H1 (cell line): ENCODE data around the gene C7orf25. TPM values are rescaled to one million over a fixed set of nuclear protein-coding genes. Genes with fewer than 3 reads are reported as not detected.

ENCODE experiments used
- CTCF ChIA-PET: fragments of 300-600 bp; sonication (Branson Sonifier 250); formaldehyde crosslinking; loops from one replicate; lab custom pipeline; 2021; ENCODE audit not compliant: partially characterized antibody; lab: Charles Lee
- POLR2A ChIA-PET: fragments of 300-600 bp; sonication (Branson Sonifier 250); formaldehyde crosslinking; loops from one replicate; lab custom pipeline; 2021; ENCODE audit warnings: inconsistent platforms; ENCODE audit not compliant: partially characterized antibody; lab: Charles Lee
- DNase-seq, 2 experiments: peaks; one replicate each; pipeline versions ENCODE4 v3.0.0 to v3.0.0-alpha.2; 2010 to 2022; ENCODE audit warnings: low spot score in 2 of 2, low read depth in 1 of 2, mixed read lengths in 1 of 2
- FAIRE-seq: peaks from 2 replicates; lab custom pipeline; 2011; peaks lifted over from hg19 to GRCh38; lab: Jason Lieb, UNC
- H2AFZ ChIP-seq: 2 replicates; pipeline ENCODE4 v1.8.1; 2012; ENCODE audit warnings: low read length, inconsistent platforms
- H2AK5ac ChIP-seq: 2 replicates; pipeline ENCODE4 v1.6.1; 2013; ENCODE audit warnings: low read depth, low read length
- H2BK120ac ChIP-seq: replicated peaks from 2 replicates; pipeline ENCODE3; 2013; ENCODE audit warnings: low read depth, low read length, inconsistent platforms
- H2BK12ac ChIP-seq: 2 replicates; pipeline ENCODE4 v1.6.1; 2013; ENCODE audit warnings: low read depth, low read length
- H2BK15ac ChIP-seq: 2 replicates; pipeline ENCODE4 v1.6.1; 2013; ENCODE audit warnings: low read length
- H2BK20ac ChIP-seq: 2 replicates; pipeline ENCODE4 v1.6.1; 2013; ENCODE audit warnings: low read length
- H2BK5ac ChIP-seq: 2 replicates; pipeline ENCODE4 v1.6.1; 2013; ENCODE audit warnings: low read depth, low read length
- H3K14ac ChIP-seq: 2 replicates; pipeline ENCODE4 v1.6.1; 2013; ENCODE audit warnings: inconsistent platforms; ENCODE audit not compliant: insufficient read length
- H3K18ac ChIP-seq: 2 replicates; pipeline ENCODE4 v1.6.1; 2013; ENCODE audit warnings: low read length; ENCODE audit errors: extremely low read depth
- H3K23ac ChIP-seq: 2 replicates; pipeline ENCODE4 v1.6.1; 2013; ENCODE audit warnings: inconsistent platforms; ENCODE audit not compliant: insufficient read length
- H3K23me2 ChIP-seq: 2 replicates; pipeline ENCODE4 v1.6.1; 2013; ENCODE audit warnings: low read depth, low read length
- H3K27ac ChIP-seq: 2 replicates; pipeline ENCODE4 v1.6.1; 2011; ENCODE audit warnings: low read depth, low read length, inconsistent platforms
- H3K27me3 ChIP-seq, 4 experiments: replicated peaks in 1 of 4; 1 replicate in 1 of 4; 2 replicates in 3 of 4; pipeline versions ENCODE4 v1.6.1 to v1.8.1; 2011 to 2013; ENCODE audit warnings: low read length in 3 of 4, mild to moderate bottlenecking in 3 of 4, inconsistent platforms in 2 of 4, mixed read lengths in 2 of 4, moderate library complexity in 1 of 4; ENCODE audit not compliant: control insufficient read depth in 3 of 4, insufficient read depth in 3 of 4; ENCODE audit errors: extremely low read depth in 1 of 4
- H3K36me3 ChIP-seq, 4 experiments: 2 replicates each; pipeline versions ENCODE4 v1.6.1 to v1.8.1; 2011 to 2013; ENCODE audit warnings: mild to moderate bottlenecking in 4 of 4, low read length in 3 of 4, moderate library complexity in 2 of 4, control low read depth in 1 of 4, inconsistent platforms in 1 of 4; ENCODE audit not compliant: insufficient read depth in 4 of 4, control insufficient read depth in 2 of 4
- H3K4ac ChIP-seq: replicated peaks from 2 replicates; pipeline ENCODE3; 2013; ENCODE audit warnings: low read length, low read depth, mixed read lengths, inconsistent platforms; ENCODE audit not compliant: insufficient read length
- H3K4me1 ChIP-seq, 4 experiments: replicated peaks in 1 of 4; 1 replicate in 1 of 4; 2 replicates in 3 of 4; pipeline versions ENCODE4 v1.6.1 to v1.8.1; 2011 to 2013; ENCODE audit warnings: low read length in 3 of 4, inconsistent platforms in 2 of 4, mixed read lengths in 1 of 4; ENCODE audit not compliant: insufficient read depth in 4 of 4, control insufficient read depth in 3 of 4
- H3K4me2 ChIP-seq, 2 experiments: 2 replicates each; pipeline versions ENCODE4 v1.6.1 to v1.8.1; 2011 to 2013; ENCODE audit warnings: low read depth in 2 of 2, low read length in 2 of 2, control low read depth in 1 of 2, inconsistent platforms in 1 of 2, mild to moderate bottlenecking in 1 of 2; ENCODE audit not compliant: insufficient read depth in 1 of 2
- H3K4me3 ChIP-seq, 4 experiments: fragments of 200-600, 300-600 bp in 1 of 4; sonication (generic), shearing (Covaris generic), sonication (Bioruptor Twin) in 1 of 4; 2 replicates each; pipeline versions ENCODE4 v1.5.1 to v1.8.1; 2011 to 2016; ENCODE audit warnings: low read length in 4 of 4, low read depth in 3 of 4, control low read depth in 2 of 4, inconsistent platforms in 2 of 4, mild to moderate bottlenecking in 2 of 4, mixed read lengths in 1 of 4, moderate library complexity in 1 of 4; ENCODE audit not compliant: insufficient read depth in 2 of 4; ENCODE audit errors: extremely low read depth in 1 of 4
- H3K56ac ChIP-seq: replicated peaks from 2 replicates; pipeline ENCODE3; 2013; ENCODE audit warnings: low read depth, mild to moderate bottlenecking, mixed read lengths, low read length, inconsistent platforms; ENCODE audit not compliant: insufficient read length
- H3K79me1 ChIP-seq: 2 replicates; pipeline ENCODE4 v1.6.1; 2013; ENCODE audit warnings: low read depth, low read length, control low read depth
- H3K79me2 ChIP-seq, 2 experiments: 2 replicates each; pipeline versions ENCODE4 v1.6.1 to v1.8.1; 2012 to 2013; ENCODE audit warnings: low read length in 2 of 2, mild to moderate bottlenecking in 2 of 2, inconsistent platforms in 1 of 2; ENCODE audit not compliant: insufficient read depth in 2 of 2, control insufficient read depth in 1 of 2
- H3K9ac ChIP-seq, 4 experiments: replicated peaks in 1 of 4; 1 replicate in 1 of 4; 2 replicates in 3 of 4; pipeline versions ENCODE4 v1.6.1 to v1.8.1; 2011 to 2013; ENCODE audit warnings: low read depth in 3 of 4, low read length in 3 of 4, control low read depth in 2 of 4, mild to moderate bottlenecking in 2 of 4, moderate library complexity in 2 of 4, inconsistent platforms in 1 of 4; ENCODE audit errors: extremely low read depth in 1 of 4
- H3K9me3 ChIP-seq, 2 experiments: 2 replicates each; pipeline versions ENCODE4 v1.6.1 to v1.8.1; 2012 to 2013; ENCODE audit warnings: mild to moderate bottlenecking in 2 of 2, moderate library complexity in 2 of 2, control low read depth in 1 of 2, inconsistent platforms in 1 of 2, low read depth in 1 of 2, low read length in 1 of 2, mixed read lengths in 1 of 2; ENCODE audit not compliant: insufficient read depth in 2 of 2
- H4K20me1 ChIP-seq, 2 experiments: replicated peaks in 1 of 2; 2 replicates each; pipeline versions ENCODE3 to v1.8.1; 2011 to 2013; ENCODE audit warnings: inconsistent platforms in 2 of 2, low read length in 2 of 2, mild to moderate bottlenecking in 1 of 2; ENCODE audit not compliant: insufficient read depth in 2 of 2, control insufficient read depth in 1 of 2
- H4K5ac ChIP-seq: 2 replicates; pipeline ENCODE4 v1.6.1; 2013; ENCODE audit warnings: low read length, low read depth, mixed read lengths, inconsistent platforms; ENCODE audit not compliant: insufficient read length
- H4K8ac ChIP-seq: 2 replicates; pipeline ENCODE4 v1.8.0; 2013; ENCODE audit warnings: mild to moderate bottlenecking, moderate library complexity, low read length, inconsistent platforms; ENCODE audit not compliant: insufficient read depth; ENCODE audit errors: extremely low read depth
- H4K91ac ChIP-seq: replicated peaks from 2 replicates; pipeline ENCODE3; 2013; ENCODE audit warnings: low read length, mixed read lengths, inconsistent platforms; ENCODE audit not compliant: insufficient read length
- CEBPB ChIP-seq: IDR thresholded peaks from 2 replicates; pipeline ENCODE4 v1.6.1; 2012; ENCODE audit warnings: low read depth, low read length
- FOSL1 ChIP-seq: IDR thresholded peaks from 2 replicates; pipeline ENCODE4 v1.6.1; 2011; ENCODE audit warnings: mild to moderate bottlenecking, low read depth, low read length, moderate library complexity; ENCODE audit not compliant: insufficient read depth
- KDM1A ChIP-seq: fragments of 200-600, 300-600 bp; sonication (generic); IDR thresholded peaks from 2 replicates; pipeline ENCODE4 v1.7.1; 2016; ENCODE audit warnings: mild to moderate bottlenecking, low read length, borderline replicate concordance
- MAFK ChIP-seq: IDR thresholded peaks from 2 replicates; pipeline ENCODE4 v1.6.1; 2012; ENCODE audit warnings: low read depth, mild to moderate bottlenecking, improper control_type of control experiment, low read length
- NANOG ChIP-seq: IDR thresholded peaks from 2 replicates; pipeline ENCODE4 v1.6.1; 2011; ENCODE audit warnings: low read length, low read depth, mild to moderate bottlenecking, inconsistent platforms; ENCODE audit not compliant: insufficient read depth, poor library complexity, severe bottlenecking
- PHF8 ChIP-seq: fragments of 200-600 bp; sonication (generic); conservative IDR thresholded peaks from 2 replicates; pipeline ENCODE4 v1.7.1; 2012; ENCODE audit warnings: low read depth, mild to moderate bottlenecking, inconsistent platforms, low read length, moderate library complexity
- POLR2A ChIP-seq, 2 experiments: IDR thresholded peaks; 1 replicate in 1 of 2; 2 replicates in 1 of 2; pipeline ENCODE4 v1.6.1; 2011; ENCODE audit warnings: low read depth in 2 of 2, low read length in 2 of 2, mild to moderate bottlenecking in 2 of 2; ENCODE audit errors: control extremely low read depth in 1 of 2
- RAD21 ChIP-seq, 2 experiments: IDR thresholded peaks in 1 of 2; conservative IDR thresholded peaks in 1 of 2; 2 replicates each; pipeline ENCODE4 v1.6.1; 2011; ENCODE audit warnings: low read depth in 2 of 2, low read length in 2 of 2, improper control_type of control experiment in 1 of 2, inconsistent platforms in 1 of 2, mild to moderate bottlenecking in 1 of 2, moderate library complexity in 1 of 2
- RNF2 ChIP-seq: fragments of 200-900, 300-1000 bp; sonication (generic); IDR thresholded peaks from 2 replicates; pipeline ENCODE4 v1.7.1; 2016; ENCODE audit warnings: borderline replicate concordance, low read depth, mild to moderate bottlenecking, antibody characterized with exemption, low read length; ENCODE audit not compliant: poor library complexity, severe bottlenecking; ENCODE audit errors: missing control alignments
- SIX5 ChIP-seq: IDR thresholded peaks from 2 replicates; pipeline ENCODE4 v1.6.1; 2011; ENCODE audit warnings: mild to moderate bottlenecking, low read depth, low read length
- SP2 ChIP-seq: IDR thresholded peaks from 2 replicates; pipeline ENCODE4 v1.6.1; 2012; ENCODE audit warnings: mild to moderate bottlenecking, low read length, inconsistent platforms
- SRF ChIP-seq: IDR thresholded peaks from 2 replicates; pipeline ENCODE4 v1.6.1; 2011; ENCODE audit warnings: mild to moderate bottlenecking, low read depth, low read length, moderate library complexity
- TAF1 ChIP-seq: IDR thresholded peaks from 2 replicates; pipeline ENCODE4 v1.6.1; 2011; ENCODE audit warnings: mild to moderate bottlenecking, low read depth, low read length
- TBP ChIP-seq: IDR thresholded peaks from 2 replicates; pipeline ENCODE4 v1.6.1; 2011; ENCODE audit warnings: low read depth, low read length, improper control_type of control experiment
- TEAD4 ChIP-seq: IDR thresholded peaks from 2 replicates; pipeline ENCODE4 v1.6.1; 2012; ENCODE audit warnings: low read depth, low read length, inconsistent platforms, mixed read lengths
- WGBS, 2 experiments: shearing (Covaris generic) in 1 of 2; methylation state at CpG; one replicate each; pipeline versions ENCODE4 v1.1.6 to v1.1.7; 2013 to 2015; ENCODE audit warnings: low lambda C conversion rate in 2 of 2, mixed read lengths in 2 of 2, inconsistent platforms in 1 of 2, low coverage in 1 of 2, missing lambda C conversion rate in 1 of 2; ENCODE audit not compliant: insufficient replicate concordance in 2 of 2, insufficient coverage in 1 of 2, insufficient read length in 1 of 2; ENCODE audit errors: extremely low coverage in 1 of 2, missing lambda C conversion rate in 1 of 2; 5-methylcytosine and 5-hydroxymethylcytosine counted together
- polyA plus RNA-seq, 7 experiments: library from polyadenylated mRNA; depleted of rRNA in 3 of 7; stranded (reverse) in 5 of 7; unstranded in 2 of 7; fragments of >200 nt in 5 of 7; fragments of 200-250 nt in 2 of 7; gene quantifications; 1 replicate in 5 of 7; 2 replicates in 1 of 7; 4 replicates in 1 of 7; pipeline versions ENCODE4 v1.2.1 to v1.2.3, GENCODE V29; 2011 to 2013; ENCODE audit warnings: missing spikeins in 2 of 7, mixed read lengths in 2 of 7
- total RNA-seq: library from RNA; stranded (reverse); fragmentation: NEBNext Ultra II Directional; extraction: Animal tissue kit (Norgen Biotek cat#: 25700); gene quantifications from 2 replicates; pipeline ENCODE4 v1.2.1, GENCODE V29; 2021

Gene C7orf25
- total and polyA plus RNA-seq, 2 of the 8 experiments (the other 6 are each of a cell fraction or from before 2014, with no cell fraction given) = 0.70 to 4.5 TPM

GRCh38 chr7:42868480-42868879, 43.4 kb downstream of the C7orf25 start:
- Histone ChIP-seq H2BK12ac (no peak overlapping the region; the same call in 1 of the 2 replicates), H3K4ac (no peak overlapping the region), H3K36me3 (peaks cover 0 to 3% (median 0%) of the 10 kb centered on the region in 4 experiments; a peak in 1 of 8 replicates), H3K23me2 (no peaks in the 10 kb centered on the region), H2BK120ac (no peak overlapping the region), H3K14ac (no peak overlapping the region), H4K5ac (no peak overlapping the region), H2AFZ (no peak overlapping the region), H3K56ac (no peak overlapping the region), H3K4me2 (no peak overlapping the region), H4K20me1 (no peaks in the 10 kb centered on the region), H3K27ac (no peak overlapping the region), H3K23ac (no peak overlapping the region), H3K79me2 (no peaks in the 10 kb centered on the region), H3K4me1 (peaks cover 0 to 5% (median 3%) of the 10 kb centered on the region in 4 experiments; a peak in 1 of 7 replicates), H2BK5ac (no peak overlapping the region), H4K91ac (no peak overlapping the region), H2BK15ac (no peak overlapping the region), H3K18ac (peak overlapping the region; percentile 25; the same call in 1 of the 2 replicates), H2BK20ac (peak overlapping the region; percentile 40; the same call in 1 of the 2 replicates), H2AK5ac (no peak overlapping the region), H3K27me3 (no peaks in the 10 kb centered on the region; a peak in 1 of 7 replicates), H4K8ac (no peak overlapping the region), H3K79me1 (no peaks in the 10 kb centered on the region), H3K9me3 (peaks cover 18 to 27% of the 10 kb centered on the region in 2 experiments), H3K4me3 (no peak overlapping the region), H3K9ac (no peak overlapping the region)
- FAIRE-seq = no peak
- CTCF ChIA-PET = interaction anchor here (2.9 kb wide), 1 partner anchor 8 kb away, joined by 14 read pairs; no protein-coding TSS in a partner anchor
- WGBS, 2 experiments = 83% methylated on average over 1 of the region's 1 CpG; no CpG with 5 or more reads in 1 of the 2 experiments
- POLR2A ChIA-PET = no interaction called here
- DNase-seq = no peak
- TF ChIP-seq SRF (no peak), KDM1A (no peak), CEBPB (no peak), SIX5 (no peak), TAF1 (no peak), NANOG (no peak), TBP (no peak), TEAD4 (no peak), RNF2 (no peak), SP2 (no peak), POLR2A (IDR thresholded peaks at IDR 0.05; ENCODE audit: control extremely low read depth in 1 of 2, low read depth in 2 of 2, low read length in 2 of 2) (no peak), PHF8 (no peak), FOSL1 (no peak), RAD21 (IDR thresholded peaks at IDR 0.05 in 1 of 2, conservative IDR thresholded peaks at IDR 0.05 in 1 of 2; ENCODE audit: low read depth in 2 of 2, low read length in 2 of 2) (no peak), MAFK (no peak)
